Activated naive CD8-positive, alpha-beta T cell treated with anti-CD3 and anti-CD28 coated beads, Interleukin-2, amount 10 ng/mL, durations not matched to agents 7 days and 5 days (primary cell): ENCODE data around the gene TGM3. TPM values are rescaled to one million over a fixed set of nuclear protein-coding genes. Genes with fewer than 3 reads are reported as not detected.
"Not testable (repeated sequence)": the region's sequence is repeated elsewhere in the genome, so short reads cannot be mapped to it uniquely, and the experiment has no call there.

Experiments used
- ATAC-seq: fragments of 150-1000 bp; cut with Tn5 transposase; one replicate; pipeline ENCODE4 v1.10.0; 2021; ENCODE audit warnings: low read depth, moderate library complexity
- POLR2A ChIA-PET: fragments of 350-600 bp; sonication (Branson Sonifier 250); formaldehyde crosslinking; loops from one replicate; lab custom pipeline; 2021; ENCODE audit warnings: antibody characterized with exemption; lab: Charles Lee
- DNase-seq: peaks from one replicate; pipeline ENCODE4 v3.0.0; 2021
- H3K27ac Mint-ChIP-seq: one replicate; pipeline ENCODE4 v1.8.0; 2022; ENCODE audit warnings: mild to moderate bottlenecking, mixed read lengths
- H3K27me3 Mint-ChIP-seq: one replicate; pipeline ENCODE4 v1.8.0; 2022; ENCODE audit warnings: mild to moderate bottlenecking, moderate library complexity, mixed read lengths
- H3K36me3 Mint-ChIP-seq: one replicate; pipeline ENCODE4 v1.8.0; 2021; ENCODE audit warnings: mild to moderate bottlenecking, mixed read lengths
- H3K4me1 Mint-ChIP-seq: one replicate; pipeline ENCODE4 v1.8.0; 2021; ENCODE audit warnings: mixed read lengths
- H3K4me3 Mint-ChIP-seq: one replicate; pipeline ENCODE4 v1.8.0; 2022; ENCODE audit warnings: mild to moderate bottlenecking, moderate library complexity, mixed read lengths
- H3K9me3 Mint-ChIP-seq: one replicate; pipeline ENCODE4 v1.8.0; 2021; ENCODE audit warnings: mixed read lengths
- total RNA-seq, 2 experiments: library from RNA; stranded (reverse); gene quantifications; one replicate each; pipeline ENCODE4 v1.2.3, GENCODE V29; 2021

TGM3 gene
- total RNA-seq, 2 experiments from 2014 or later, result not detected

DNA sequence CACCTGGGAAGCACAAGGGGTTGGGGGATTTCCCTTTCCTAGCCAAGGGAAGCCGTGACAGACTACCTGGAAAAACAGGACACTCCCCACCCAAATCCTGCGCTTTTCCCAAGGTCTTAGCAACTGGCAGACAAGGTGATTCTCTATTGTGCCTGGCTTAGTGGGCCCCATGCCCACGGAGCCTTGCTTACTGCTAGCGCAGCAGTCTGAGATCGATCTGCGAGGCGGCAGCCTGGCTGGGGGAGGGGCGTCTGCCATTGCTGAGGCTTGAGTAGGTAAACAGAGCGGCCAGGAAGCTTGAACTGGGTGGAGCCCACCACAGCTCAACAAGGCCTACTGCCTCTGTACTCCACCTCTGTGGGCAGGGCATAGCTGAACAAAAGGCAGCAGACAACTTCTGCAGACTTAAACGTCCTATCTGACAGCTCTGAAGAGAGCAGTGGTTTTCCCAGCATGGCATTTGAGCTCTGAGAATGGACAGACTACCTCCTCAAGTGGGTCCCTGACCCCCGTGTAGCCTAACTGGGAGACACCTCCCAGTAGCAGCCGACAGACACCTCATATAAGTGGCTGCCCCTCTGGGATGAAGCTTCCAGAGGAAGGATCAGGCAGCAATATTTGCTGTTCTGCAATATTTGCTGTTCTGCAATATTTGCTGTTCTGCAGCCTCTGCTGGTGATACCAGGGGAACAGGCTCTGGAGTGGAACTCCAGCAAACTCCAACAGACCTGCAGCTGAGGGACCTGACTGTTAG, 31.0 kb upstream of the TGM3 start:
- peaks cover 23% of the 10 kb centered on the region for H3K27me3 Mint-ChIP-seq
- H3K36me3 Mint-ChIP-seq, ATAC-seq, DNase-seq, POLR2A ChIA-PET, H3K4me3 Mint-ChIP-seq, H3K9me3 Mint-ChIP-seq, H3K27ac Mint-ChIP-seq, H3K4me1 Mint-ChIP-seq: not testable (repeated sequence)

DNA sequence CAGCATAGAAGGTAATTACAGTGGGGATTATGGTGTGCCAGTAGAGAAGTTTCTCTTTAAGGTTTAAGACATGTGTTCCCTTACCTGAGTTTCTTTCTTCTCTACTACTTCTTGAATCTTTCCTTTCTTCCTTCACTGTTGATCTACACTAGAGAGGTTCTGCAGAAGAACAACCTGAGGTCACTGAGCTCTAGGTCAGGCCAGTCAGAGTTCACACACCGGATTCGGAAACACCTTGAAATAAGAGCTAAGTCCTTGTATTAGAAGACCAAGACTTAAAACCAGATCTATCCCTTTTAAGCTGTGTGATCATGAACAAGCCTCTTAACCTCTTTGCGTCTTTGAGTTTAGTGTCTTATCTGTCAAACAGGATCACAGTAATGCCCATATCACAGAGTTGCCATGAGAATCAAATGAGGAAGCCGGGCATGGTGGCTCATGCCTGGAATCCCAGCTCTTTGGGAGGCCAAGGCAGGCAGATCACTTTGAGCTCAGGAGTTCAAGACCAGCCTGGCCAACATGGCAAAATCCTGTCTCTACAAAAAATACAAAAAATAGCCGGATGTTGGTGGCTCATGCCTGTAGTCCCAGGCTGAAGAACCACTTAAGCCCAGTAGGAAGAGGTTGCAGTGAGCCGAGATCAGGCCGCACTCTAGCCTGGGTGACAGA, 22.0 kb upstream of the TGM3 start:
- H3K36me3 Mint-ChIP-seq, result no peaks in the 10 kb centered on the region
- H3K4me1 Mint-ChIP-seq, result no peaks in the 10 kb centered on the region
- H3K27ac Mint-ChIP-seq, result no peak overlapping the region
- peaks cover 30% of the 10 kb centered on the region for H3K27me3 Mint-ChIP-seq
- H3K9me3 Mint-ChIP-seq, result no peaks in the 10 kb centered on the region
- POLR2A ChIA-PET, result no interaction called here
- ATAC-seq (no peak), DNase-seq (no peak)
- H3K4me3 Mint-ChIP-seq, result no peak overlapping the region

DNA sequence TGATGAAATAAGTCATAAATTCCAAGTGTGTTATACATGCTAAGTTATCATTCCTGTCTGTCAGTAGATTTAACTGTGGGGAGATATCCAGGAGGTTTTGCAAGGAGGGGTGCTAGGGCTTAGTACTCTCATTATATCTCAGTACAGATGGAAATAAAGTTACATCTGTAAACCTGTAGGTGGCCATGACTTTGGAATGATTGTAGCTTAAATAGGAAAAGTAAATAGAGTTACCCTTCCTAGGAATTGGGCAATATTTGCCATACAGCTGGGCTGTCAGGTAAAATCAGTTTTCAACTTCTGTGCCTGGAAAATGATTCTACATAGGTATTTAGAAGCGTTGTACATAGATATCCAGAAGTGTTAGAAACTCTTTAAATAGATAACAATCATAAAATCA, 19.8 kb upstream of the TGM3 start:
- H3K4me3 Mint-ChIP-seq, result no peak overlapping the region
- H3K4me1 Mint-ChIP-seq, result no peaks in the 10 kb centered on the region
- POLR2A ChIA-PET, result no interaction called here
- no peak overlapping the region for H3K27ac Mint-ChIP-seq
- ATAC-seq (no peak), DNase-seq (no peak)
- H3K36me3 Mint-ChIP-seq, result no peaks in the 10 kb centered on the region
- H3K9me3 Mint-ChIP-seq, result no peaks in the 10 kb centered on the region
- peaks cover 26% of the 10 kb centered on the region for H3K27me3 Mint-ChIP-seq

DNA sequence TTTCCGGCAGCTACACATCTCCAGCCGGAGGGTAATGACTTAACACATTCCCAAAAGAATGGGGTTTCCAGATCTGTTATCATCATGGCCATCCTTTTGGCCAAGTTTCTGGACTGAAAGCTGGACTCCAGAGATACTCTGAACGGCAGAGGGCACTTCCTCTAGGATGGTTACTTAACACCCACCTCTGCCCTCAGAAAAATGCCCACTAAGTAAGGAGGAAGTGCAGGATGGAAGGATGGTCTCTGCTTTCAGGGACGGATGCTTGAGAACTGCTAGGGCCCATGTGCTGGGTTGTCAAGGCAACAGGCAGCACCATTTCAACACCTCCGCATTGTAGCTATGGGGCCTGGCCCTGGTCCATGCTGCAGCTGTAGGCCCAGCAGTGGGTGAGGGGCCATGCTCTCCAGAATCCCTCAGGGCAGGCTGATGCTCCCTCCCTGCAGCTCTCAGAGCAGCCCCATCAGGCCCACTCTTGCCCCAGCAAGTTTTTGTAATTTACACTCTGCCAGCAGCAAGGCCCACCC, 16.5 kb upstream of the TGM3 start:
- H3K36me3 Mint-ChIP-seq, result no peaks in the 10 kb centered on the region
- H3K27ac Mint-ChIP-seq, result no peak overlapping the region
- no peak for DNase-seq
- H3K4me1 Mint-ChIP-seq, result no peaks in the 10 kb centered on the region
- peaks cover 19% of the 10 kb centered on the region for H3K27me3 Mint-ChIP-seq
- ATAC-seq, result no peak
- POLR2A ChIA-PET, result no interaction called here
- no peak overlapping the region for H3K4me3 Mint-ChIP-seq
- H3K9me3 Mint-ChIP-seq, result no peaks in the 10 kb centered on the region

DNA sequence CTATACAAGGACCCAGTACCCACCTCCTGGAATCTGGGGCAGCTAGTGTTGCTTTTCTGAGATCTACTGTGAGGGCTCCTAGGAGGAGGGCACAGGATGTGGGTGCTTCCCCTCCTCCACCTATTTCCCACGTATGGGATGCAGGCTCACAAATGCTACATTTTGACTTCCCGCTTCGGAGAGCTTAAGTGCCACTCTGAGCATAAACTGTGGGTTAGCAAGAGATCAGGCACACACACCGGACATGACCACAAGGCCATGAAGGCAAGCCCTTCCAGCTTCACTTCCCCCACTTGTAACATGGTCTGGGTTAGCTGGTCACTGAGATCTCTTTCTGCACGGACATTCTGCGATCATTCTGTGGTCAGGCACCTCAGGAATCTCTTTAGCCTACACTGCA, 15.7 kb upstream of the TGM3 start:
- no peaks in the 10 kb centered on the region for H3K9me3 Mint-ChIP-seq
- H3K36me3 Mint-ChIP-seq, result no peaks in the 10 kb centered on the region
- POLR2A ChIA-PET, result no interaction called here
- peaks cover 19% of the 10 kb centered on the region for H3K27me3 Mint-ChIP-seq
- no peaks in the 10 kb centered on the region for H3K4me1 Mint-ChIP-seq
- no peak overlapping the region for H3K4me3 Mint-ChIP-seq
- ATAC-seq (no peak), DNase-seq (no peak)
- H3K27ac Mint-ChIP-seq, result no peak overlapping the region

DNA sequence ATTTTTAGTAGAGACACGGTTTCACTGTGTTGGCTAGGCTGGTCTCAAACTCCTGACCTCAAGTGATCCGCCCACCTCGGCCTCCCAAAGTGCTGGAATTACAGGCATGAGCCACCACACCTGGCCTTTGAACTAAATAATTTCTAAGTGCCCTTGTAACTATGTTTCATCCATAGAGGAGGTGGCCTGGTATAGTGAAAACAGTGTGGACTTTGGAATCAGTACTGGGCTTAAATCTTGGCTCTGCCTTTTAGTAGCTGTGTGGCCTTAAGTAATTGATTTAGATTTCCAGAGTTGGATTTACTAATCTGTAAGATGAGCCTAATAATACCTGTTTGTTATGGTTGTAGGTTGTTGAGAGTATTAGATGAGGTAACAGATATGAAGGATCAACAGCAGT, 14.2 kb upstream of the TGM3 start:
- Mint-ChIP-seq H3K36me3 (no peaks in the 10 kb centered on the region), H3K4me1 (no peaks in the 10 kb centered on the region), H3K9me3 (no peaks in the 10 kb centered on the region), H3K27me3 (peaks cover 18% of the 10 kb centered on the region), H3K27ac (no peak overlapping the region), H3K4me3 (no peak overlapping the region)
- POLR2A ChIA-PET, result no interaction called here
- ATAC-seq (no peak), DNase-seq (no peak)

DNA sequence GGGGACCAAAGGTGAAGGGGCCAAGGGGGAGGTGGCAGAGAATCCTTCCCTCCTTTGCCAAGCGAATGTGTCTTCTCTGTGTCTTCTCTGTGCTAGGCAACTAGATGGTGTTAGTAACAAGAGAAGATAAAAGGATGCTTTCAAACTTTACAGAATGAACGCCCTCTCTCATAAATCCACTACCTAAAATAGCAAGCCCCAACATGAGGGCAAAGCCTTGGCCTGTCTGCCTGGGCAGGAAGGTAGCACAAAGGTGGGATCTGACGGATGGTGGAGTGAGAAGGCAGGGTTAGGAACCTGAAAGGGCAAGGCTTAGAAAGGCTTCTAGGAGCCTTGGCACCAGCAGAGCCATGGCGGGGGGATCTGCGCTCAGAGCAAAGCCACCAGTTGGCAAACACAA, 13.6 kb upstream of the TGM3 start:
- H3K9me3 Mint-ChIP-seq, result no peaks in the 10 kb centered on the region
- H3K27ac Mint-ChIP-seq, result no peak overlapping the region
- no peak for DNase-seq
- POLR2A ChIA-PET, result no interaction called here
- no peaks in the 10 kb centered on the region for H3K4me1 Mint-ChIP-seq
- H3K36me3 Mint-ChIP-seq, result no peaks in the 10 kb centered on the region
- peaks cover 14% of the 10 kb centered on the region for H3K27me3 Mint-ChIP-seq
- H3K4me3 Mint-ChIP-seq, result no peak overlapping the region
- ATAC-seq, result no peak

DNA sequence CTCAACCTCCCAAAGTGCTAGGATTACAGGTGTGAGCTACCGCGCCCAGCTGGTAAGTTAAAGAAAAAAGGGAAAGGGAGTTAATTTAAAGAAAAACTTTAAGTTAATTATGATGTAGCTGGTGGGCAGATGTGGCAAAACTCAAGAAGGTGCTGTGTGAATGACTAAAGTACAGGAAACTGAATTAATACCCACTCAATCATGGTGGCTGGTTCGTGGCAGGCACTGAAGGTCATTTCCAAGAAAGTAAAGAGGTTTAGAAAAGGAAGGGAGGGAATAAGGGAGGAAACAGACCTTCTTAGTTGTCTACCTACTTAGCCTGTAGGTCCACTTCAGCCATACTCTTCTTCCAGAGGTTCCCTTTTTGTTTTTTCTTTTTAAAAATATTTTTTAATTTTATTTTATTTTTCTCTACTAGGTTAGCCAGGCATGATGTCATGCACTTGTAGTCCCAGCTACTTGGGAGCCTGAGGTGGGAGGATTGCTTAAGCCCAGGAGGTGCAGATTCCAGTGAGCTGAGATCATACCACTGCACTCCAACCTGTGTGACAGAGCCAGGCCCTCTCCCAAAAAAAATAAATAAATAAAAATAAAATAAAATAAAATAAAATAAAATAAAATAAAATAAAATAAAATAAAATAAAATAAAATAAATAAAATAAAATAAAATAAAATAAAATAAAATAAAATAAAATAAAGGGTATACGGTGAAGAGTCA, 11.9 kb upstream of the TGM3 start:
- no peak for ATAC-seq
- no peak overlapping the region for H3K27ac Mint-ChIP-seq
- DNase-seq, result no peak
- POLR2A ChIA-PET, result no interaction called here
- H3K4me1 Mint-ChIP-seq, result peaks cover 3% of the 10 kb centered on the region
- peaks cover 6% of the 10 kb centered on the region for H3K27me3 Mint-ChIP-seq
- H3K9me3 Mint-ChIP-seq, result no peaks in the 10 kb centered on the region
- H3K36me3 Mint-ChIP-seq, result no peaks in the 10 kb centered on the region
- H3K4me3 Mint-ChIP-seq, result no peak overlapping the region

DNA sequence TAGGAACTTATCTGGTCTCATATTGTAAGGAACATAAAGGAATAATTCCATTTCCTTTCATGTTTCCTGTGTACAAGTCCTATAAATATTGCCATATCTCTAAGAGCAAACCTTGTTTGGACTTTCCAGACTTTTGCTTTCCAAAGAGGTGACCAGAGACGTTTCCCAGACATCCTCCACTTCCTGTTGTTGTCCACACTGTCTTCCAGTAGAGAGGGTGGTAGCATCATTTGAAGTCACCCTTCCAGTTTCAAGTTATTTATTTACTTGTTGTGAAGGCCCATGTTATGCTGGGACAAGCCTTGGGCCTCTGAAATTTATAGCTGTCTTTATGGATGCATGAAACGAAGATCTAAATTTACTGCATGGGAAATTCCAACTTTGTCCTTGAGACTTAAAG, 10.6 kb upstream of the TGM3 start:
- Mint-ChIP-seq H3K27me3 (peaks cover 8% of the 10 kb centered on the region), H3K36me3 (no peaks in the 10 kb centered on the region), H3K4me1 (peaks cover 6% of the 10 kb centered on the region), H3K9me3 (no peaks in the 10 kb centered on the region), H3K4me3 (no peak overlapping the region), H3K27ac (no peak overlapping the region)
- DNase-seq, result no peak
- POLR2A ChIA-PET, result no interaction called here
- no peak for ATAC-seq

DNA sequence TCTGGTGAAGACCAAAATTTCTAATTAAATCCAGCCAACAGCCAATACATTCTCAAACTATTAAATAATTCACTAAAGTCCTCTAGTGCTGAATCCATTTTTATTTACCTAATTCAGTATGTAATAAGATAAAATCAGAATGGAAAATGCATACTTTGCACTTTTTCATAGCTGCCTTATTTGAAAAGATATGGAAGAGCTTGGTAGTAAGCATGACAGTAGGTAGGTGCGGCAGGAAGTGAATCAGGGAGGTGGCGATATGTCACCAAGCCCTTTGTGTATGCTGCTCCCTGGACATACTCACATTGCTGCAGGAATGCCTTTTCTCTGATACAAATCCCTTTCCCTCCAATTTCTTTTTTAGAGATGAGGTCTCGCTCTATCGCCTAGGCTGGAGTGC, 10.2 kb upstream of the TGM3 start:
- Mint-ChIP-seq H3K27ac (no peak overlapping the region), H3K36me3 (no peaks in the 10 kb centered on the region), H3K27me3 (peaks cover 8% of the 10 kb centered on the region), H3K9me3 (no peaks in the 10 kb centered on the region), H3K4me1 (peaks cover 6% of the 10 kb centered on the region), H3K4me3 (no peak overlapping the region)
- POLR2A ChIA-PET, result no interaction called here
- ATAC-seq (no peak), DNase-seq (no peak)

DNA sequence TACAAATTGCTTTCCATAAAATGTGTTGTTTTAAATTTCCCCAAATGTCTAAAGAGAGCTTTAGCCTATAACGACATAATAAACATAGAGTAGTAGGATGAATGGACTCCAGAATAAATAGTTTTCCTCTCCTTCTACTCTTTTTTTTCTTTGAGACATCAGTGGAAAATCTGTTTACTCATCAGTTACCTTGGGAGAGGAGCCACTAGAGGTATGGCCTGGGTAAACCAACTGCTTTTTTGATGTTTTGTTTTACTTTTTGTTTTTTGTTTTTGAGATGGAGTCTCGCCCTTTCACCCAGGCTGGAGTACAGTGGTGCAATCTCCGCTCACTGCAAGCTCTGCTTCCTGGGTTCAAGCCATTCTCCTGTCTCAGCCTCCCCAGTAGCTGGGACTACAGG, 8.3 kb upstream of the TGM3 start:
- H3K27ac Mint-ChIP-seq, result no peak overlapping the region
- H3K4me3 Mint-ChIP-seq, result no peak overlapping the region
- H3K4me1 Mint-ChIP-seq, result peaks cover 6% of the 10 kb centered on the region
- ATAC-seq (no peak), DNase-seq (no peak)
- H3K27me3 Mint-ChIP-seq, result peaks cover 8% of the 10 kb centered on the region
- no peaks in the 10 kb centered on the region for H3K9me3 Mint-ChIP-seq
- POLR2A ChIA-PET, result no interaction called here
- no peaks in the 10 kb centered on the region for H3K36me3 Mint-ChIP-seq

DNA sequence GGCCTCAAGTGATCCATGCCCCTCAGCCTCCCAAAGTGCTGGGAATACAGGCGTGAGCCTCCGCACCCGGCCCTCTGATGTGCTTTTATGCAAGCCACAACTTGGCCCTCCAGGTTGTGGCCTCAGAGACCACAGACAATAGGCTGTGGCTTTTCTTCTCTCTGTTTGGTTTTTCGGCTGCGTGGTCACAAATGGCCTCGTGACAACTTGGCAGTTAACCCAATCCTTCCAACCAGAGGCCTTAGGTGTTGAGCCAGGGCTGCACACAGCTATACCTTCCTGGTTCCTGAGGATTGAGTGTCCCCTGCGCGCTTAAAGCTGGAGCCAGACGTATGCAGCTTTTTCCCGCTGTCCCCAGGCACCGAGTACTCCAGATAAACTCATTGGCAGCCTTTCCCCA, 6.3 kb upstream of the TGM3 start:
- H3K27ac Mint-ChIP-seq, result no peak overlapping the region
- H3K9me3 Mint-ChIP-seq, result no peaks in the 10 kb centered on the region
- no peak for DNase-seq
- H3K4me3 Mint-ChIP-seq, result no peak overlapping the region
- H3K27me3 Mint-ChIP-seq, result peaks cover 8% of the 10 kb centered on the region
- POLR2A ChIA-PET, result no interaction called here
- no peak for ATAC-seq
- H3K36me3 Mint-ChIP-seq, result no peaks in the 10 kb centered on the region
- peaks cover 6% of the 10 kb centered on the region for H3K4me1 Mint-ChIP-seq

DNA sequence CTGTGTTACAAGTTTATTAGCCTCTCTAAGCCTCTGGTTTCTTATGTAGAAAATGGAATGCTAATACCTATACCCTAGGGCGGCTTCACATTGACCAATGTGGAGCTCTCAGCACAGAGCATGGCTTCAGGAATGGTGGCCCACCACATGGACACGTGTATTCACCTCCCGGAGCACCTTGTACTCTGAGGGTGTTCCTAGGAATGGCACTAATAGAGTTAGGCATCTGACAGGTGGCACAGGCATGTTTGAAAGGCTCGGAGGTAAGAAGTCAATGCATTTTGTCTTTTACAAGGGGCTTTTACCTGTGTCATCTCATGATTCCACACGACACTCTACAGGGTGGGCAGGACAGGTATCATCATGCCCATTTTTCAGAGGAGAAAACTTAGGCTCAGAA, 5.3 kb upstream of the TGM3 start:
- H3K4me3 Mint-ChIP-seq, result no peak overlapping the region
- POLR2A ChIA-PET, result no interaction called here
- H3K4me1 Mint-ChIP-seq, result peaks cover 6% of the 10 kb centered on the region
- DNase-seq (no peak), ATAC-seq (no peak)
- H3K36me3 Mint-ChIP-seq, result no peaks in the 10 kb centered on the region
- H3K27ac Mint-ChIP-seq, result no peak overlapping the region
- H3K9me3 Mint-ChIP-seq, result no peaks in the 10 kb centered on the region
- H3K27me3 Mint-ChIP-seq, result peaks cover 8% of the 10 kb centered on the region
